HG02970 (cell line): ENCODE results near the gene ATP1A4.

Source experiments
- ATAC-seq: cut with Tn5 transposase; IDR thresholded peaks from one replicate; pipeline ENCODE4 v1.9.1; 2021; ENCODE audit warnings: mild to moderate bottlenecking, moderate library complexity, moderate number of reproducible peaks; ENCODE audit not compliant: unreplicated experiment, low FRiP score

The ATP1A4 gene

GRCh38 chr1:160197231-160197630, 45.8 kb downstream of the ATP1A4 start:
- ATAC-seq = no peak

DNA sequence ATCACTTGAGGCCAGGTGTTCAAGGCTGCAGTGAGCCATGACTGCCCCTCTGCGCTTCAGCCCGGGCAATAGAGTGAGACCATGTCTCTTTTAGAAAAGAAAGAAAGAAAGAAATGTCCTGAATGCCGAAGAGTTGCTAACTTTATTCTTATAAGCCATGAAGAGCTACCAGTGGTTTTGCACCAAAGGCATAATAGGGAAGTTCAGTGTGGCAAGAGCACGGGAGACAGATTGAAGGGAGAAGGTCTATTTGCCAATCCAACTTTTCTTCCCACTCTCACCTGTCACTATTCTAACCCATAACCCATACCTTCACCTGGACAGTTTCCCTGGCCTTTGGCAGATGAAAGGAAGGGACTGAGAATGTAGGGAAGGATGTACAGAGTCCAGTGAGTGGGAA, 49.4 kb downstream of the ATP1A4 start:
- ATAC-seq = no peak

DNA sequence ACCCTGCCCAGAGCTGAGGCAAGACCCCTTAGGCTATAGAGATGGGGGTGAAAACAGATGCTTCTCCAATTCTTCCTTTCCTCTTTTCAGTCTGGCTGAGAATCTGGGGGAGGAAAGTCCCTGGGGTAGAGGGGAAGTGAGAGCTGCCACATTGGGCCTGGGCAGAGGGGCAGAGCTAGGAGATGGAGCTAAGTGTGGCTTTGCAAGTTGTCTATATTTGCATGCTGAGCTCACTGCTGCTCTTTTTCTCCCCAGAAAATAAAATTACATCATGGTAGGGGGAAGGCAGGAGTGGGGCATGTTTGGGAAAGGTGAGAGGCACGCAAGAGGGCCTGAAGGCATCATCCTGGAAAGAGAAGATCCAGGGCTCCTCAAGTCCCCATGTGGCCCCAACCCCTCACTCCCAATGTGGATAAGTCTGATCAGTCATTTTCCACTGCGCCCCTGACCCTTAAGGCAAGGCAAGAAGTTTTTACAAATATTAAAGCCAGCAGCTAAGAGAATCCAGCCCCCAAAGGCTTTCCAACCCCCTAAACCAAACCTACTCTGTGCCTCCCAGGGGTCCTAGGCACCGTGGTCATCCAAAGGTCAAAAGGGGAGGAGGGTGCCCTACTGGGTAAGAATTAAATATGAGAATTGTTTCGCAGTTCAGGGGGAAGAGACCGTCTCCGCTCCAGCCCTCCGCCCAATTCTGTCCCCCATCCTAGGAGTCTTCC, 53.3 kb downstream of the ATP1A4 start:
- ATAC-seq = peak; percentile 37

DNA sequence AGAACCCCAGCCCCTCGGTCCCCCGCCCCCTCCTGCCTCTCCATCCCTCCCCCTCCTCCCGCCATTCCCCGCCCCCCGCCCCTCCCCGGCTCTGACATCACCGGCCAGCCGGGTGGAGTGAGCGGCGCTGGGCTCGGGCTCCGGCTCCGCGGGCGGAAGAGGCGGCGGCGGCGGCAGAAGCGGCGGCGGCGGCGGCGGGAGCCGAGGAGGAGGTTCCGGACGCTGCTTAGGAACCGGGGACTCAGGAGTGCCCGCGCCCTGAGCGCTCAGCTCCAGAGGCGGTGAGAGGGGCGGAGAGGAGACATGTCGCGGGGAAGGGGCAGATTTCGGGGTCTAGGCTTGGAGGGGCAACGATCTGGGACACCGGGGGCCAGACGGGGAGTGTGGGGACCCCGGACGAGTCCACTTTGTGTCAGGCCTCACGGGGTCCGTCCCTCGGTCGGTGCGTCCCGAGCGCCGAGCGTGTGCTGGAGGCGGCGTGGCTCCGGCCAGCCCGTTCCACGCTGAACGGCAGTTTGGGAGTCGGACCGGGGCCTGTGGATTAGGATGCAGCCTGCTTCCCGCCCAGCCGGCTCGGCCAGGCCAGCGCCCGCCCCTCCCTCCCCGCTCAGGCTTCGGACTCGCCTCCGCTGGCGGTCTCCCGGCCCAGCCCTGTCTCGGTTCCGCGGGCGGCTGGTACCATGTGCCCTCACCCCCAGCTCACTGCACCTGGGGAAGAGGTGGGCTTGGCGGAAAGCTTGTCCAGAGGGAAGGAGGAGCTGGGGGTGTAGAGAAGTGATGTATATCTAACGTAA, 54.0 kb downstream of the ATP1A4 start, which contains the start of gene PEA15:
Gene PEA15 (plus strand): TSS at position 143 of the 794 bp plus-strand sequence. CDS start 6,161 bp downstream, outside the sequence.
- peak; percentile 30 for ATAC-seq

- ATAC-seq = peak; percentile 18
Observed at GRCh38 chr1:160206036-160206389, 54.6 kb downstream of the ATP1A4 start.

GRCh38 chr1:160206421-160207117, 55.2 kb downstream of the ATP1A4 start:
- ATAC-seq = no peak

GRCh38 chr1:160207118-160207650, 55.8 kb downstream of the ATP1A4 start:
- no peak for ATAC-seq

- no peak for ATAC-seq
Observed at GRCh38 chr1:160207771-160208556, 56.6 kb downstream of the ATP1A4 start.

DNA sequence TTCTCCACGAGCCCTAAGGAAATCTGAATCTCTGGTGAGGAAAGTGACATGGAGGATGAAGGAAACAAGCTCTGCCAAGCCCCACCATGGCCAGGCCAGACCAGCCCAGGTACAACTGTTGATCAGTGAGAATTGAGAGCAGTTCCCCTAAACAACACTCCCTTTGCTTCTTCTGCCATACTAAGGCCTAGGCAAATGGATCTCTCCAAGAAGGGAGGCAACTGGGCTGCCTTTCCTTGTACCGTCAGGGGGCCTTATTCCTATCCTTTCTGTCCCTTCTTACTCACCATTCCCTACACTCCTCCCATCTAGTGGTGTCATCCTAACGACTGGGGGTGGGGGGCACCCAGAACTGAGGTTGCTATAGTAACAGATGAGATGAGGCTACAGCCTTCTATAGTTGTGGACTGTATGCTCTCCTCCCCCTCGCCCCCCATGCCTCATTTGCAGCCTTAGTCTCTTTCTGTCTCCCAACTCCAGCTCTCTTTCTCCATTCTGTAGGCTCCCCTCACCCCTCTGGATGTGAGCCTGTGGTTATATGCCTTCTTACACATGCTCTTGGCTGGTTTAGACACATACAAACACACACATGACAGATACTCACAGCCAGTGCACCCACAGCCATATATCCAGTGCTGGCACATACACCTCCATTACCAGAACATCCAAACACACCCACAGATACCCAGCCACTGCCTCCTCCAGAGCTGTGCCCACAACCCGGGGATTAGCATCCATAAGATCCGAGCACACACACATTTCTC, 57.3 kb downstream of the ATP1A4 start:
- ATAC-seq = no peak

DNA sequence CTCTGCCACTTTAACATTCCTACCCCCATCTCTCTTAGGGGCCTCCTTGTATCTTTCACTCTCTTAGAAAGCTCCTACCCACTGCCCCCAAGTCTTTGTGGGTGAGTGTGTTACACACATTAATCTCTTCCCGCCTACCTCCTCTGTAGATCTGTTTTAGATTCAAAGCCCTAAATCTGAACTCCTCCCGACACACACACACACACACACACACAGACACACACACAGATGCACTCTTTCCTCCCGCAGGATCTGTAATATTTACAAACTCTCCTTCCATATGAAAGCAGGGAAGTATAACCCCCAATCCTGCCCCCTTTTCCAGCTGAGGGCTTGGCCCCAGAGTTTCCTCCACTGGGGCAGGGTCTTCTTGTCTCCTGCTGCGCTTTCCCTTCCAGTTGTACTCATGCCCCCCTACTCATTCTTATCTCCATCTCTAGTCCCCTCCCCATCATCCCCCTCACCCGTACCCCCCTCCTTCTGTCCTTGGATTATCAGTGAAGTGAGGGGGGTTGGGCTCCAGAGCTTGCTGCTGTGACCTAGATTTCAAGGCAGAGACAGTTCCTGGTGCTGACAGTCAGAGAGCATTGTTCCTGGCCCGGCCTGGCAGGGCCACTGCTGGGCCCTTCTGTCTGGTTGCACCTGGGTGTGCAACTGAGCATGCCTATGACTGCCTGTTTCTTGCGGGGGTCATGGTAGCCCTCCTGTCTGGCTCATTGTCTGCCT, 58.1 kb downstream of the ATP1A4 start:
- ATAC-seq = no peak

DNA sequence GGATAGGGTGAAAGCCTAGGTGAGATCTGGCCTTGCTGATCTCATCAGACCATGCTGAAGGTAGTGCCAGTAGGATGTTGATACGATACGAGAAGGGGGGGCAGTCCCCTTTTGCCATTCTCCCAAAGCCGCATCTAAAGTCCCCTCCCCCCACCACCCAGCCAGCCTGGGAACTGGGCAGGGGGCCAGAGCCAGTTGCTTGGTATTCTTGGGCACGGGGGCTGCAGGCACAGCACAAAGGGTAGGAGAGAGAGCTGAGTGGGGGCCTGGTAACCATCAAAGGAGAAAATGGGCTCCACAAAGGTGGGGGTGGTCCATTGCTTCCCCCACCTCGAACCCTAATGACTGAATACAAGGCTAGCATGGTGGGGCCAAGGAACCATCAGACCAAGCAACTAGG, 59.2 kb downstream of the ATP1A4 start:
- ATAC-seq = no peak

- no peak for ATAC-seq
Observed at GRCh38 chr1:160211046-160211790, 59.8 kb downstream of the ATP1A4 start.

- ATAC-seq = no peak
Observed at GRCh38 chr1:160214481-160215140, 63.2 kb downstream of the ATP1A4 start.

- no peak for ATAC-seq
Observed at GRCh38 chr1:160216301-160216700, 64.9 kb downstream of the ATP1A4 start.

DNA sequence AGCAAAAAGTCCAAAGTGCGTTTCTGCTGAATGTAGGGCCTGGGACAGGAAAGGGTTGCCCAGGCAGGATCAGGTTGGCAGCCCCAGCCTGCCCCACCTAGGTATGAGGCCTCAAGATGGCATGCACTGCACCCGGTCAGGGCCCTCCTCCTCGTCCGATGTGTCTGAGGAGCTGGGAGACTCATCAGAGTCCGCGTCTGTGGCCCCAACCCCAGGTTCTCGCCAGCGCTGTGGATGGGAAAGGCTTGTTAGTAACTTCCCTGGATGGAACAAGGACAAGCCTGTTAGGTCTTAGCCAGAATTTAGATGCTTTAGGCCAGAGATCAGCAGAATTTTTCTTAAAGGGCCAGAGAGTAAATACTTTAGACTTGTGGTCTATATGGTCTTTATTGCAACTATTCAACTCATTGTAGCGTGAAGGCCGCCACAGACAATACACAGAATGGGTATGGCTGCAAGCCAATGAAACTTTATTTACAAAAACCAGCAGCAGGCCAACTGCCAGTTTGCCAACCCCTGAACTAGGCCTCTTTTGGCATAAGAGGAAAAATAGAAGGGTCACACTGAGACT, 66.2 kb downstream of the ATP1A4 start:
- ATAC-seq = no peak

GRCh38 chr1:160219062-160219929, 67.9 kb downstream of the ATP1A4 start:
- no peak for ATAC-seq
